ENCODE data around the gene H1-8. TPM values are rescaled to one million over a fixed set of nuclear protein-coding genes. Genes with fewer than 3 reads are reported as not detected.

H1-8 gene
- total RNA-seq, 5 donors from 2014 or later (not counting 1 experiment from before 2014, with no cell fraction given), result not detected

DNA sequence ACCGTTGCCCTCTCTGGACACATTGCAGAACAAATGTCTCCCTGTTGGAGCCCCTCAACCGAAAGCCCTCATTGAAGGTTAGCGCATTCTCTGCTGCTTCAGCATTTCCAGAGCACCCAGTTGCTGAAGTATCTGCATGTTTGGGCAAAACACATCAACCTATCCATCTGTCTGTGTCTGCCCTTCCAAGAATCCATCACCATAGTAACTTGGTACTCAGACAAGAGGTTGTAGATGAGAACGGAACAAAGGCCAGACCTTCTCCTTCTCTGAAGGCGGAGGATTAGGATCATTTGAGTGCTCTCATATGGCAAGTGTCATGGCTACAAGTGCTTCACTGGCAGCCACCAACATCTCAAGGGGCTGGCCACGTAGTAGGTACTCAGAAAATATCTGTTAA lies 37.6 kb upstream of the H1-8 start:
- no peaks in the 10 kb centered on the region for H3K27me3 Mint-ChIP-seq
- Histone ChIP-seq H3K9me3 (no peaks in the 10 kb centered on the region), H3K4me1 (ENCODE audit: control insufficient read depth in 1 of 2, extremely low read depth in 1 of 2, insufficient read depth in 2 of 2, low read length in 2 of 2) (peaks cover 0 to under 1% of the 10 kb centered on the region in 2 experiments), H3K36me3 (ENCODE audit: control insufficient read depth in 2 of 2, extremely low read depth in 1 of 2, insufficient read depth in 1 of 2, low read length in 1 of 2) (peaks cover 2 to 5% of the 10 kb centered on the region in 2 donors), H3K27me3 (replicated peaks in 1 of 2; ENCODE audit: control insufficient read depth in 2 of 2, extremely low read depth in 1 of 2, insufficient read depth in 2 of 2, low read length in 1 of 2) (no peaks in the 10 kb centered on the region), H3K4me3 (ENCODE audit: control insufficient read depth in 1 of 2, extremely low read depth in 1 of 2, low read length in 1 of 2) (no peak overlapping the region), H3K27ac (ENCODE audit: low read length) (no peak overlapping the region)
- H3K36me3 Mint-ChIP-seq, result peaks cover 42% of the 10 kb centered on the region
- H3K9me3 Mint-ChIP-seq, result no peaks in the 10 kb centered on the region
- ChIA-PET CTCF (no interaction called here), POLR2A (no interaction called here)
- H3K4me3 Mint-ChIP-seq, result no peak overlapping the region
- 97% methylated on average over 5 of the region's 6 CpGs for WGBS (ENCODE audit: insufficient coverage)
- ATAC-seq (replicated peaks in 1 of 4), result no peak
- H3K27ac Mint-ChIP-seq, result no peak overlapping the region
- no peaks in the 10 kb centered on the region for H3K4me1 Mint-ChIP-seq
- no peak for DNase-seq

GRCh38 chr3:129506231-129506742 lies 36.7 kb upstream of the H1-8 start:
- Mint-ChIP-seq H3K36me3 (peaks cover 34% of the 10 kb centered on the region), H3K9me3 (no peaks in the 10 kb centered on the region), H3K27me3 (no peaks in the 10 kb centered on the region), H3K4me1 (peaks cover 0 to 6% (median 4%) of the 10 kb centered on the region in 3 donors), H3K4me3 (no peak overlapping the region), H3K27ac (no peak overlapping the region)
- peaks cover 0 to 4% of the 10 kb centered on the region in 2 experiments for H3K4me1 ChIP-seq (ENCODE audit: control insufficient read depth in 1 of 2, extremely low read depth in 1 of 2, insufficient read depth in 2 of 2, low read length in 2 of 2)
- H3K36me3 ChIP-seq (ENCODE audit: control insufficient read depth in 2 of 2, extremely low read depth in 1 of 2, insufficient read depth in 1 of 2, low read length in 1 of 2), result peaks cover 0 to 5% of the 10 kb centered on the region in 2 donors
- no peak for DNase-seq
- no peak overlapping the region for H3K4me3 ChIP-seq (ENCODE audit: control insufficient read depth in 1 of 2, extremely low read depth in 1 of 2, low read length in 1 of 2)
- no peak overlapping the region for H3K27ac ChIP-seq (ENCODE audit: low read length)
- H3K27me3 ChIP-seq (replicated peaks in 1 of 2; ENCODE audit: control insufficient read depth in 2 of 2, extremely low read depth in 1 of 2, insufficient read depth in 2 of 2, low read length in 1 of 2), result no peaks in the 10 kb centered on the region
- POLR2A ChIA-PET, result no interaction called here
- CTCF ChIA-PET, result no interaction called here
- no peaks in the 10 kb centered on the region for H3K9me3 ChIP-seq
- 96% methylated on average over 3 of the region's 9 CpGs for WGBS (ENCODE audit: insufficient coverage)
- ATAC-seq (replicated peaks in 1 of 4), result no peak

DNA sequence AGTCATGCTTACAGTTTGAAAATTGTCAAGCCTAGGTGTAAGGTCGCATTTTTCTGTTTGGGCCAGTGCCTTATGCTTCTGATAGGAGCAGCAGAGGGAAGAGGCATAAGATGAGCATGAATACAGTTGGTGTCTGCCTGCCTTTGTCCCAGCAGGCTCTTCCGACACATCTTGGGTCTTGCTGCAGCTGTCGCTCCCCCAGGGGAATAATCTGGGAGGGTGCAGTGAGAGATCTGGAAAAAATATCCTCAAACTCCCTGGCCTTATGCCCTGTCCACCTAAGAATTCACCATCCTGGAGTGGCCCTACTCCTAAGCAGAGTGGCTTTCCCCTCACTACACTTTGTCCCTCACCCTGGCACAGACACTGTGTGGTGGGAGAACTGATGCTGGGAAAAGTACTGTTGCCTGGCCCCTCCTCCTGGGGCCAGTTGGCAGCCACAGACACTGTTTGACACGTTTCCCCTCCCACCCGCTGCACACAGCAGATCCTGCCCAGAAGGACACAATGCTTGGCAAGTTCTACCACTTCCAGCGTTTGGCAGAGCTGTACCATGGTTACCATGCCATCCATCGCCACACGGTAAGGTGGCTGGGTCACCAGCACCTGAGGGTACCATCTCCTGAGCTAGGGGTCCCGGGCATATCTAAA lies 35.7 kb upstream of the H1-8 start:
- no peak for DNase-seq
- Histone ChIP-seq H3K4me1 (ENCODE audit: control insufficient read depth in 1 of 2, extremely low read depth in 1 of 2, insufficient read depth in 2 of 2, low read length in 2 of 2) (peaks cover 0 to 4% of the 10 kb centered on the region in 2 experiments), H3K27ac (ENCODE audit: low read length) (no peak overlapping the region), H3K9me3 (no peaks in the 10 kb centered on the region), H3K36me3 (ENCODE audit: control insufficient read depth in 2 of 2, extremely low read depth in 1 of 2, insufficient read depth in 1 of 2, low read length in 1 of 2) (peaks cover 0 to 5% of the 10 kb centered on the region in 2 donors), H3K4me3 (ENCODE audit: control insufficient read depth in 1 of 2, extremely low read depth in 1 of 2, low read length in 1 of 2) (no peak overlapping the region), H3K27me3 (replicated peaks in 1 of 2; ENCODE audit: control insufficient read depth in 2 of 2, extremely low read depth in 1 of 2, insufficient read depth in 2 of 2, low read length in 1 of 2) (no peaks in the 10 kb centered on the region)
- Mint-ChIP-seq H3K36me3 (peaks cover 41% of the 10 kb centered on the region), H3K9me3 (no peaks in the 10 kb centered on the region), H3K27ac (no peak overlapping the region), H3K4me1 (peaks cover 0 to 6% (median 4%) of the 10 kb centered on the region in 3 donors), H3K4me3 (no peak overlapping the region), H3K27me3 (no peaks in the 10 kb centered on the region)
- no peak for ATAC-seq (replicated peaks in 1 of 4)
- CTCF ChIA-PET, result no interaction called here
- WGBS (ENCODE audit: insufficient coverage), result 89% methylated on average over 7 of the region's 9 CpGs
- POLR2A ChIA-PET, result interaction anchor here in 1 of 2 donors (0.6 kb wide), 1 partner anchor 584 kb away, joined by 3 read pairs; no protein-coding TSS in a partner anchor

DNA sequence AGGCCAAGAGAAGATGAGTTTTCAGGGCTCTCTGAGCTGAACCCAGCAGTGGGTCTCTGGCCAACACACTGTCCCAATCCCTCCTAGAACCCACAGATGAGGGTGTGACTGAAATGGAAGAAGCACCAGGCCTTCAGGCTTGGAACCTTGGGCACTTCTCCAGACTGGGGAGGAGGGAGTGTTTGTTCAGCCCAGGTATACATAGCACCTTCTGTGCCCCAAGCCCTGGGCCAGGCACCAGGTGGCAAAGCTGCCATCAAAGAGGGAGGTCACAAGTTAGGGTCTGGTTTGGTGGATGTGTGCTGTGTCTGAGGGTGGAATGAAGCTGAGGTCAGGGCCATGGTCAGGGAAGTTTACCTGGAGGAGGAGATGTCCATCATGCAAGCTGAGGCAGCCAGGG lies 30.4 kb upstream of the H1-8 start:
- no peak overlapping the region for H3K27ac ChIP-seq (ENCODE audit: low read length)
- H3K27ac Mint-ChIP-seq, result no peak overlapping the region

DNA sequence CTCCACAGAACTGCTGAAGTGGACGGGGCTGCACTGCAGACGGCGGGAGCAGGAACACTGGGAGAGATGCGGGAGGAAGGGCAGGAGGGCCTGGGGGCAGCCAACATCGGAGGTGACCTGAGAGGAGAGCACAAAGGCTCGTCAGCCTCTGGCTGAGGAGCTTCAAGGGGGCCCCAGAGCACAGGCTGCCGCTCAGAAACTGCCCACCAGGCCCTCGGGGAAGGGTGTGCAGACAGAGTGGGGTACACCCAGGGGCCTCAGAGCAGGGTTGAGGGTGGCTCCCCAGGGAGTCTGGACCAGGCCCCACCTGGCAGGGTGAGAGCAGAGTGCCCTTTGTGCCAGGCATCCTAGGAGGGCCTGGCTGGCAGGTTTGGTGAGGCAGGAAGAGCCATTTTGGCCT lies 29.3 kb upstream of the H1-8 start:
- H3K9me3 ChIP-seq, result no peaks in the 10 kb centered on the region
- H3K36me3 Mint-ChIP-seq, result peaks cover 32% of the 10 kb centered on the region
- WGBS (ENCODE audit: insufficient coverage), result 87% methylated on average over 8 of the region's 8 CpGs
- H3K4me3 Mint-ChIP-seq, result no peak overlapping the region
- H3K27ac ChIP-seq (ENCODE audit: low read length), result no peak overlapping the region
- H3K9me3 Mint-ChIP-seq, result no peaks in the 10 kb centered on the region
- H3K4me3 ChIP-seq (ENCODE audit: control insufficient read depth in 1 of 2, extremely low read depth in 1 of 2, low read length in 1 of 2), result no peak overlapping the region
- H3K27me3 Mint-ChIP-seq, result no peaks in the 10 kb centered on the region
- no peaks in the 10 kb centered on the region for H3K27me3 ChIP-seq (replicated peaks in 1 of 2; ENCODE audit: control insufficient read depth in 2 of 2, extremely low read depth in 1 of 2, insufficient read depth in 2 of 2, low read length in 1 of 2)
- peaks cover 0 to 6% (median 4%) of the 10 kb centered on the region in 3 donors for H3K4me1 Mint-ChIP-seq
- CTCF ChIA-PET, result no interaction called here
- ATAC-seq (replicated peaks in 1 of 4) (no peak), DNase-seq (no peak)
- H3K36me3 ChIP-seq (ENCODE audit: control insufficient read depth in 2 of 2, extremely low read depth in 1 of 2, insufficient read depth in 1 of 2, low read length in 1 of 2), result no peaks in the 10 kb centered on the region
- POLR2A ChIA-PET, result interaction anchor here in 1 of 2 donors (0.6 kb wide), 1 partner anchor 48 kb away, joined by 3 read pairs; no protein-coding TSS in a partner anchor
- peaks cover 0 to 4% of the 10 kb centered on the region in 2 experiments for H3K4me1 ChIP-seq (ENCODE audit: control insufficient read depth in 1 of 2, extremely low read depth in 1 of 2, insufficient read depth in 2 of 2, low read length in 2 of 2)
- no peak overlapping the region for H3K27ac Mint-ChIP-seq

More for the DNA sequence above, 30.4 kb upstream of the H1-8 start:
- H3K9me3 ChIP-seq, result no peaks in the 10 kb centered on the region
- no peak overlapping the region for H3K4me3 ChIP-seq (ENCODE audit: control insufficient read depth in 1 of 2, extremely low read depth in 1 of 2, low read length in 1 of 2)
- Mint-ChIP-seq H3K36me3 (peaks cover 32% of the 10 kb centered on the region), H3K27me3 (no peaks in the 10 kb centered on the region), H3K9me3 (no peaks in the 10 kb centered on the region), H3K4me3 (no peak overlapping the region), H3K4me1 (peaks cover 0 to 6% (median 4%) of the 10 kb centered on the region in 3 donors)
- peaks cover 0 to 4% of the 10 kb centered on the region in 2 experiments for H3K4me1 ChIP-seq (ENCODE audit: control insufficient read depth in 1 of 2, extremely low read depth in 1 of 2, insufficient read depth in 2 of 2, low read length in 2 of 2)
- ChIA-PET POLR2A (no interaction called here), CTCF (no interaction called here)
- no peak for DNase-seq
- H3K27me3 ChIP-seq (replicated peaks in 1 of 2; ENCODE audit: control insufficient read depth in 2 of 2, extremely low read depth in 1 of 2, insufficient read depth in 2 of 2, low read length in 1 of 2), result no peaks in the 10 kb centered on the region
- peaks cover 0 to 3% of the 10 kb centered on the region in 2 donors for H3K36me3 ChIP-seq (ENCODE audit: control insufficient read depth in 2 of 2, extremely low read depth in 1 of 2, insufficient read depth in 1 of 2, low read length in 1 of 2)
- ATAC-seq (replicated peaks in 1 of 4), result no peak

DNA sequence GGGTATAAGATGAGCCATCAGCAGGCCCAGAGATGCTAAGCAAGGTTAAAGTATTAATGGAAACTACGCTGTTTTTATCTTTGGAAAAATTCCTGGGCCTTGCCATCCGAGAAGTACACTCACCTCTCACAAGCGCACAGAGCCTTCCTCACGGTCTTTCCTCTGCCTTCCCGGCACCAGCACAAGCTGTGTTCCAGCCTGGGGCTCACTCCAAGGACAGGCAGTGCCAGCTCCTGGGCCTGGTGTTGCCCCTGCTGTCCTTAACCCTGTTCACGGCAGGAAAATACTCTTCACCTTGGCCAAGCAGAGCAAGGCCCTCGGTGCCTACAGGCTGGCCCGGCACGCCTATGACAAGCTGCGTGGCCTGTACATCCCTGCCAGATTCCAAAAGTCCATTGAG lies 28.9 kb upstream of the H1-8 start:
- ATAC-seq (replicated peaks in 1 of 4), result no peak

More for the DNA sequence above, 28.9 kb upstream of the H1-8 start:
- POLR2A ChIA-PET, result no interaction called here
- Mint-ChIP-seq H3K4me1 (peaks cover 0 to 6% (median 4%) of the 10 kb centered on the region in 3 donors), H3K36me3 (peaks cover 31% of the 10 kb centered on the region), H3K4me3 (no peak overlapping the region), H3K9me3 (no peaks in the 10 kb centered on the region), H3K27ac (no peak overlapping the region), H3K27me3 (no peaks in the 10 kb centered on the region)
- H3K4me1 ChIP-seq (ENCODE audit: control insufficient read depth in 1 of 2, extremely low read depth in 1 of 2, insufficient read depth in 2 of 2, low read length in 2 of 2), result peaks cover 0 to 4% of the 10 kb centered on the region in 2 experiments
- WGBS (ENCODE audit: insufficient coverage), result 89% methylated on average over 9 of the region's 10 CpGs
- no peak overlapping the region for H3K4me3 ChIP-seq (ENCODE audit: control insufficient read depth in 1 of 2, extremely low read depth in 1 of 2, low read length in 1 of 2)
- CTCF ChIA-PET, result interaction anchor here in 1 of 2 donors (0.5 kb wide), 1 partner anchor 56 kb away, joined by 7 read pairs; no protein-coding TSS in a partner anchor
- H3K36me3 ChIP-seq (ENCODE audit: control insufficient read depth in 2 of 2, extremely low read depth in 1 of 2, insufficient read depth in 1 of 2, low read length in 1 of 2), result no peaks in the 10 kb centered on the region
- no peak overlapping the region for H3K27ac ChIP-seq (ENCODE audit: low read length)
- no peaks in the 10 kb centered on the region for H3K27me3 ChIP-seq (replicated peaks in 1 of 2; ENCODE audit: control insufficient read depth in 2 of 2, extremely low read depth in 1 of 2, insufficient read depth in 2 of 2, low read length in 1 of 2)
- no peak for DNase-seq
- no peaks in the 10 kb centered on the region for H3K9me3 ChIP-seq
